ENCODE results near the gene MYMX. TPM values are rescaled to one million over a fixed set of nuclear protein-coding genes. Genes with fewer than 3 reads are reported as not detected.

The MYMX gene
- total RNA-seq, 1 donor from 2014 or later = not detected

DNA sequence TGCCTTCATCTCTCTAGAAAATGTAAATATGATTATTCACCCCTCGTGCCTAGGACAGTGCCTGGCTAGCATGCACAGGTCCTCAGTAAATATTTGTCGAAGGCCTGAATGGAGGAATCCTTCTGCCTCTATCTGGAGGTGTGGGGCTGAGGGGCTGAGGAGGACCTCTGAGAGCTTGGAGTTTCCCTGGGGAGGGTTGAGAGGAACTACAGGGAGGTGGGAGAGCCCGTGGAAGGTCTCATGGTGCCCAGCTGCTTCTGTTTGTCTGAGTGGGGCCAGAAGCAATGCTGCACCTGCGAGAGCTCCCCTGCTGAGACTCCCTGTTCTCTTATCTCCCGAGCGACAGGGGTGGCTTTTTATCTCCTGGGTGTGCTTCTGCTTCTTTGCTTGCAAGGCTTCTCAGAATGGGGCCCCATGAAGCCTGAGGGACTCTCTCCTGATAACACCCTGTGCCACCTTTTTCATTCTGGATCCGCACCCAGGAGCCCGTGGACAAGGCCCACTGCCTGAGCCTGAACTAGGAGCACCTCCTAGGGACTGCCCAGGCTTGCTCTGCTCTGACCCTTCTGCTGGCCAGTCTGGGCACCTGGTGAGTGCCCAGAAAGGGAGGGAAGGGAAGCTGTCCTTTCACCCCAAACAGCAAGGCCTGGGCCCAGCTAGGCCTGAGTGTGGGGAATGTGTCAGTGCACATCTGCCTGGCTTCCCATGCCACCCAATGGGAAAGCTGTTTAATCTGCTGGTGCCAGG lies 9.0 kb downstream of the MYMX start:
- peak overlapping the region; percentile 42 for H3K4me3 Mint-ChIP-seq (ENCODE audit: unreplicated experiment)
- H3K4me1 Mint-ChIP-seq (ENCODE audit: unreplicated experiment) = peaks cover 77% of the 10 kb centered on the region

DNA sequence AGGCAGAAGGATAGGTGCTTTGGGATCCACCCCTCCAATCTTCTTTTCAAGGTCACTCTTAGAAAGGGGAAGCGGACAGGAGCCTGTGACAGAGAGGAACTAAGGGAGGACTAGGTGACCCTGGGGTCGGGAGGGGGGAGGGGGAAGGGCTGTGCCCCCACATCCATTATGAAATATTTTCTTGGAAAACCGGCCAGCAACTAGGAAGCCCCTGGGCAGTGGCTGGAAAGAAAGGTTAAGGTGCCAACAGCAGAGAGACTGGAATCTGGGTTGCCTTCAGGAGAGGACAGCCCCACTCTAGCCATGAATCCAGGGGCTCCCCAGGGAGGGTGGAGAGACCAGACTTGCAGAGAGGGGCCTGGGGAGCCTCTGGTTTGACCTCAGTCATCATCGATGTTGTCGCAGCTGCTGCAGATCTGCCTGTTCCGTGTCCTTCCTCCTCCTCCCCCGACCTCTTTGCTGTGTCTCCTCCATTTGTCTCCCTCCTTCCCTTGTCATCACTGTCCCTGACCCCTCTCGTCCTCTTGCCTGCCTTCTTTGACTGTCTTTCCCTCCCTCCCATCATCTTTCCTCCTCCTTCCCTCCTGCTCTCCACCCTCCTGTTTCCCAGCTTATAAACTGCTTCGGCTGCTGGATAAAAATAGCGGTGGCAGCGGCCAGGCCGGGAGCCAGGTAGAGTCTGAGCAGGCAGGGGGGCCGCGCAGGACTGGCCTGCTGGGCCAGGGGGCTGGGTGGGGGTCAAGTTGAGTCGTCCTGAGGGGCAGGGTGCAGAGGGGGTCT lies 9.8 kb downstream of the MYMX start:
- H3K27me3 Mint-ChIP-seq (ENCODE audit: unreplicated experiment) = no peaks in the 10 kb centered on the region
- peak overlapping the region; percentile 70 for H3K27ac Mint-ChIP-seq (ENCODE audit: unreplicated experiment)
- TF ChIP-seq, protein P1, sequence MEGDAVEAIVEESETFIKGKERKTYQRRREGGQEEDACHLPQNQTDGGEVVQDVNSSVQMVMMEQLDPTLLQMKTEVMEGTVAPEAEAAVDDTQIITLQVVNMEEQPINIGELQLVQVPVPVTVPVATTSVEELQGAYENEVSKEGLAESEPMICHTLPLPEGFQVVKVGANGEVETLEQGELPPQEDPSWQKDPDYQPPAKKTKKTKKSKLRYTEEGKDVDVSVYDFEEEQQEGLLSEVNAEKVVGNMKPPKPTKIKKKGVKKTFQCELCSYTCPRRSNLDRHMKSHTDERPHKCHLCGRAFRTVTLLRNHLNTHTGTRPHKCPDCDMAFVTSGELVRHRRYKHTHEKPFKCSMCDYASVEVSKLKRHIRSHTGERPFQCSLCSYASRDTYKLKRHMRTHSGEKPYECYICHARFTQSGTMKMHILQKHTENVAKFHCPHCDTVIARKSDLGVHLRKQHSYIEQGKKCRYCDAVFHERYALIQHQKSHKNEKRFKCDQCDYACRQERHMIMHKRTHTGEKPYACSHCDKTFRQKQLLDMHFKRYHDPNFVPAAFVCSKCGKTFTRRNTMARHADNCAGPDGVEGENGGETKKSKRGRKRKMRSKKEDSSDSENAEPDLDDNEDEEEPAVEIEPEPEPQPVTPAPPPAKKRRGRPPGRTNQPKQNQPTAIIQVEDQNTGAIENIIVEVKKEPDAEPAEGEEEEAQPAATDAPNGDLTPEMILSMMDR (IDR thresholded peaks at IDR 0.05) = no peak
- no peaks in the 10 kb centered on the region for H3K9me3 Mint-ChIP-seq (ENCODE audit: unreplicated experiment)
- peaks cover 17% of the 10 kb centered on the region for H3K36me3 Mint-ChIP-seq (ENCODE audit: unreplicated experiment)
- H3K4me3 Mint-ChIP-seq (ENCODE audit: unreplicated experiment) = peak overlapping the region; percentile 40
- no peak for DNase-seq (ENCODE audit: extremely low spot score, unreplicated experiment)
- peaks cover 75% of the 10 kb centered on the region for H3K4me1 Mint-ChIP-seq (ENCODE audit: unreplicated experiment)

More for the DNA sequence above, 9.0 kb downstream of the MYMX start:
- TF ChIP-seq, protein P1 (IDR thresholded peaks at IDR 0.05) = no peak
- H3K27me3 Mint-ChIP-seq (ENCODE audit: unreplicated experiment) = no peaks in the 10 kb centered on the region
- no peak for DNase-seq (ENCODE audit: extremely low spot score, unreplicated experiment)
- H3K36me3 Mint-ChIP-seq (ENCODE audit: unreplicated experiment) = peaks cover 11% of the 10 kb centered on the region
- peak overlapping the region; percentile 70 for H3K27ac Mint-ChIP-seq (ENCODE audit: unreplicated experiment)
- H3K9me3 Mint-ChIP-seq (ENCODE audit: unreplicated experiment) = no peaks in the 10 kb centered on the region

DNA sequence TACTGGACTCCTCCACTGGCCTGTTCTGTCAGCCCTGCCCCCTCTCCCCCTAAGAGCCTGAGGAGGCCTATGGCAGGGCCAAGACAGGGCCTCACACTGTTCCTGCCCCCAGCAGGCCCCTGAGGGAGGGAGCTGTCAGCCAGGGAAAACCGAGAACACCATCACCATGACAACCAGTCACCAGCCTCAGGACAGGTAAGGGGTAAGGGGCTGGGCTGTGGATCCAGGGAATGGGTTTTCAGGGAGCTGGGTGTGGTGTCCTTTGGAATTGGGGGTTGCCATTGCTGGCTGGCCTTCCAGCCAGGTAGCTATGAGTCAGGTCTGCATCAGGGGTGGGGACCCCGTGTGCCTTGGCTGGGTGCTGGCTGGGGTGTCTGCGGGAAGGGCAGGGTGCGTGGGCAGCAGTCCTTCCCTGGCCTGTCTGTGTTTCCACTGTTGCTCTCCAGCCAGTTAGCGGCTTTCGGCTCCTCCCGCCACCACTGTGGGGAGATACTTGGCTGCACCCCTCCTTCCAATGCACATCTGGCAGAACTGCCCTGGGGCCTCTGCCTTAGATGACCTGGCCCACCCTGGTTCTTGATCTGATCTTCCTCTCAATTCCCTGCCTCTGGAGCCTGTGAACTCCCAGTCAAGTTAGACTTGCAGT lies 10.5 kb downstream of the MYMX start:
- no peak for DNase-seq (ENCODE audit: extremely low spot score, unreplicated experiment)
- Mint-ChIP-seq H3K27ac (ENCODE audit: unreplicated experiment) (no peak overlapping the region), H3K9me3 (ENCODE audit: unreplicated experiment) (no peaks in the 10 kb centered on the region), H3K4me3 (ENCODE audit: unreplicated experiment) (no peak overlapping the region), H3K27me3 (ENCODE audit: unreplicated experiment) (no peaks in the 10 kb centered on the region), H3K4me1 (ENCODE audit: unreplicated experiment) (peaks cover 69% of the 10 kb centered on the region), H3K36me3 (ENCODE audit: unreplicated experiment) (peaks cover 22% of the 10 kb centered on the region)
- TF ChIP-seq, protein P1 (IDR thresholded peaks at IDR 0.05) = no peak

DNA sequence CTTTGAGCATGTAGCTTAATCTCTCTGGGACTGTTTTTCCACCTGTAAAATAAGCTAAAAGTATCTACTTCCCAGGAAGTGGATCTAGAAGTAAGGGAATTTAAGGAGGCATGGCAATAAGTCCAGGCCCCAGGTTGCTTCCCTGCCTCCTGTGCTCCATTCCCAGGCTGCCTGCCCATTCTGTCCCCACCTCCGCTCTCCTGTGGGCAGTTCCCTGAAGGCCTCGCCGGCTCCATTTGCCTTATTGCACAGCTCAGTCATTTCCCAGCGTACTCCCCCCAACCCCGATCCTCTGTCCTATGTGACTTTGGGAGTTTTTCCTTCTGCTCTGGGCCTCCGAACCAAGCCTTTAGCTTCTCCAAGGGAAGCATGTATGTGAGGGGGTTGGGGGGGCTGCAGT lies 11.3 kb downstream of the MYMX start:
- Mint-ChIP-seq H3K4me1 (ENCODE audit: unreplicated experiment) (peaks cover 67% of the 10 kb centered on the region), H3K27ac (ENCODE audit: unreplicated experiment) (peak overlapping the region; percentile 38), H3K9me3 (ENCODE audit: unreplicated experiment) (no peaks in the 10 kb centered on the region), H3K36me3 (ENCODE audit: unreplicated experiment) (peaks cover 28% of the 10 kb centered on the region), H3K4me3 (ENCODE audit: unreplicated experiment) (no peak overlapping the region), H3K27me3 (ENCODE audit: unreplicated experiment) (no peaks in the 10 kb centered on the region)
- no peak for DNase-seq (ENCODE audit: extremely low spot score, unreplicated experiment)
- TF ChIP-seq, protein P1 (IDR thresholded peaks at IDR 0.05) = no peak

DNA sequence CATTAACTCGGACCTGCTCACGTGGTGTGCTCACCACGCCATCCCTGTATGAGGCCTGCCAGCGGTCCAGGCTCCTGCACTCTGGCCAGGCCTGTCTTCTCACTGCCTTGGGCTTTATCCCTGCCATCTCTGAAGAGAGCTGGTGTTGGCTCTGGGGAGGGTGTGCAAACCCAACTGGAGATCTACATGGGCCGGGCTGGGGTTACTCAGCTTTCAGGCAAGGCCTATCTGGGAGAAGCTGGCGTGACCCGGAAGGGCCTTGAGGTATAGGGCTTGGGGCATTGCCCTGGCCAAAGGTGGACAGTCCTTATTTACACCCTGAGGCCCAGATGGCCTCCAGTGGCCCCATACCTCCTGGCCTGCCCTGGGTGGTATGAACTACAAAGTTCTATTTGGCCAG lies 11.7 kb downstream of the MYMX start:
- TF ChIP-seq, protein P1 (IDR thresholded peaks at IDR 0.05) = no peak
- no peak for DNase-seq (ENCODE audit: extremely low spot score, unreplicated experiment)
- Mint-ChIP-seq H3K4me1 (ENCODE audit: unreplicated experiment) (peaks cover 66% of the 10 kb centered on the region), H3K4me3 (ENCODE audit: unreplicated experiment) (no peak overlapping the region), H3K36me3 (ENCODE audit: unreplicated experiment) (peaks cover 29% of the 10 kb centered on the region), H3K27ac (ENCODE audit: unreplicated experiment) (peak overlapping the region; percentile 38), H3K9me3 (ENCODE audit: unreplicated experiment) (no peaks in the 10 kb centered on the region), H3K27me3 (ENCODE audit: unreplicated experiment) (no peaks in the 10 kb centered on the region)
